Caco-2 (cell line): ENCODE data around the gene TMC5. TPM values are rescaled to one million over a fixed set of nuclear protein-coding genes. Genes with fewer than 3 reads are reported as not detected.

Experiments used
- BruUV-seq: library from RNA; stranded (reverse); fragments of 400-500 nt; replicated peaks from 2 replicates; lab custom pipeline; 2021; lab: Mats Ljungman, UMichigan
- CTCF ChIA-PET: fragments of 300-600 bp; sonication (Branson Sonifier 250); formaldehyde crosslinking; loops from one replicate; lab custom pipeline; 2022; ENCODE audit warnings: antibody characterized with exemption; lab: Charles Lee
- POLR2A ChIA-PET: fragments of 300-600 bp; sonication (Branson Sonifier 250); formaldehyde crosslinking; loops from one replicate; lab custom pipeline; 2022; ENCODE audit warnings: antibody characterized with exemption; lab: Charles Lee
- DNase-seq, 2 experiments: peaks; one replicate each; pipeline versions ENCODE4 v3.0.0 to v3.0.0-alpha.2; 2020 to 2022
- H3K27me3 ChIP-seq: replicated peaks from 2 replicates; pipeline ENCODE4 v1.6.0; 2011; ENCODE audit warnings: low read length; ENCODE audit not compliant: control insufficient read depth, insufficient read depth
- H3K36me3 ChIP-seq: 2 replicates; pipeline ENCODE4 v1.5.1; 2011; ENCODE audit warnings: low read length; ENCODE audit not compliant: control insufficient read depth, insufficient read depth
- H3K4me1 ChIP-seq: fragments of 250-450 bp; sonication (Bioruptor Pico); 2 replicates; pipeline ENCODE4 v1.5.1; 2020; ENCODE audit warnings: mild to moderate bottlenecking
- H3K4me3 ChIP-seq: 2 replicates; pipeline ENCODE4 v1.5.1; 2011; ENCODE audit warnings: low read depth, mild to moderate bottlenecking, control low read depth, low read length
- H3K9me3 ChIP-seq: fragments of 250-450 bp; sonication (Bioruptor Pico); 2 replicates; pipeline ENCODE4 v1.5.1; 2020; ENCODE audit warnings: mild to moderate bottlenecking, moderate library complexity
- H3K27ac Mint-ChIP-seq: one replicate; pipeline ENCODE4 v1.8.0; 2022; ENCODE audit warnings: mixed read lengths; ENCODE audit not compliant: unreplicated experiment
- H3K27me3 Mint-ChIP-seq: one replicate; pipeline ENCODE4 v1.8.0; 2022; ENCODE audit warnings: mixed read lengths; ENCODE audit not compliant: insufficient read depth, unreplicated experiment
- H3K36me3 Mint-ChIP-seq: one replicate; pipeline ENCODE4 v1.8.0; 2022; ENCODE audit warnings: mild to moderate bottlenecking, mixed read lengths; ENCODE audit not compliant: insufficient read depth, unreplicated experiment
- H3K4me1 Mint-ChIP-seq: one replicate; pipeline ENCODE4 v1.8.0; 2022; ENCODE audit warnings: low read depth, mixed read lengths; ENCODE audit not compliant: unreplicated experiment
- H3K4me3 Mint-ChIP-seq: one replicate; pipeline ENCODE4 v1.8.0; 2022; ENCODE audit warnings: mild to moderate bottlenecking, moderate library complexity, mixed read lengths; ENCODE audit not compliant: unreplicated experiment
- H3K9me3 Mint-ChIP-seq: one replicate; pipeline ENCODE4 v1.8.0; 2022; ENCODE audit warnings: mixed read lengths; ENCODE audit not compliant: unreplicated experiment
- CTCF ChIP-seq, 2 experiments: fragments of 200-600 bp in 1 of 2; IDR thresholded peaks; 1 replicate in 1 of 2; 2 replicates in 1 of 2; pipeline versions ENCODE4 v1.5.1 to v1.8.0; 2011 to 2022; ENCODE audit warnings: antibody characterized with exemption in 1 of 2, control low read depth in 1 of 2, inconsistent platforms in 1 of 2, low read depth in 1 of 2, low read length in 1 of 2, mild to moderate bottlenecking in 1 of 2, moderate library complexity in 1 of 2; ENCODE audit not compliant: insufficient read depth in 1 of 2, severe bottlenecking in 1 of 2, unreplicated experiment in 1 of 2
- intact Hi-C: fragments of 100-400 bp; cut with micrococcal nuclease; formaldehyde crosslinking; loops from one replicate; pipeline ENCODE4 v1.10.0; 2022; ENCODE audit not compliant: unreplicated experiment
- total RNA-seq: library from RNA; stranded (reverse); gene quantifications from 2 replicates; pipeline ENCODE4 v1.2.3, GENCODE V29; 2022

The TMC5 gene
- total RNA-seq, 1 experiment from 2014 or later, result 2.3 TPM

GRCh38 chr16:19485611-19486010 is 67.9 kb downstream of the TMC5 start:
- H3K36me3 ChIP-seq, result no peaks in the 10 kb centered on the region
- H3K9me3 Mint-ChIP-seq, result no peaks in the 10 kb centered on the region
- H3K36me3 Mint-ChIP-seq, result no peaks in the 10 kb centered on the region
- CTCF ChIA-PET, result no interaction called here
- no peaks in the 10 kb centered on the region for H3K27me3 Mint-ChIP-seq
- no peak for TF ChIP-seq CTCF (IDR thresholded peaks at IDR 0.05; ENCODE audit: insufficient read depth in 1 of 2, low read depth in 1 of 2, low read length in 1 of 2, severe bottlenecking in 1 of 2, unreplicated experiment in 1 of 2)
- BruUV-seq, result no TSS peak
- no peak for DNase-seq
- H3K27ac Mint-ChIP-seq, result no peak overlapping the region
- H3K4me1 Mint-ChIP-seq, result peaks cover 10% of the 10 kb centered on the region
- no peak overlapping the region for H3K4me3 ChIP-seq
- POLR2A ChIA-PET, result no interaction called here
- H3K4me1 ChIP-seq, result no peaks in the 10 kb centered on the region
- intact Hi-C loops, result no loop called here
- no peaks in the 10 kb centered on the region for H3K9me3 ChIP-seq
- no peaks in the 10 kb centered on the region for H3K27me3 ChIP-seq
- H3K4me3 Mint-ChIP-seq, result no peak overlapping the region

- Histone ChIP-seq H3K27me3 (no peaks in the 10 kb centered on the region), H3K4me1 (no peaks in the 10 kb centered on the region), H3K4me3 (no peak overlapping the region), H3K36me3 (no peaks in the 10 kb centered on the region), H3K9me3 (no peaks in the 10 kb centered on the region)
- Mint-ChIP-seq H3K9me3 (no peaks in the 10 kb centered on the region), H3K36me3 (no peaks in the 10 kb centered on the region), H3K27me3 (no peaks in the 10 kb centered on the region), H3K4me1 (peaks cover 10% of the 10 kb centered on the region), H3K4me3 (no peak overlapping the region), H3K27ac (no peak overlapping the region)
- POLR2A ChIA-PET, result no interaction called here
- no TSS peak for BruUV-seq
- no peak for DNase-seq
- intact Hi-C loops, result no loop called here
- CTCF ChIA-PET, result no interaction called here
- TF ChIP-seq CTCF (IDR thresholded peaks at IDR 0.05; ENCODE audit: insufficient read depth in 1 of 2, low read depth in 1 of 2, low read length in 1 of 2, severe bottlenecking in 1 of 2, unreplicated experiment in 1 of 2), result no peak
Measured at GRCh38 chr16:19486051-19486450, 68.4 kb downstream of the TMC5 start.

- H3K27ac Mint-ChIP-seq, result no peak overlapping the region
- H3K27me3 ChIP-seq, result no peaks in the 10 kb centered on the region
- no peak overlapping the region for H3K4me3 Mint-ChIP-seq
- no peak for TF ChIP-seq CTCF (IDR thresholded peaks at IDR 0.05; ENCODE audit: insufficient read depth in 1 of 2, low read depth in 1 of 2, low read length in 1 of 2, severe bottlenecking in 1 of 2, unreplicated experiment in 1 of 2)
- no peaks in the 10 kb centered on the region for H3K27me3 Mint-ChIP-seq
- no peaks in the 10 kb centered on the region for H3K9me3 ChIP-seq
- no peaks in the 10 kb centered on the region for H3K36me3 Mint-ChIP-seq
- BruUV-seq, result no TSS peak
- H3K4me1 ChIP-seq, result no peaks in the 10 kb centered on the region
- ChIA-PET POLR2A (no interaction called here), CTCF (no interaction called here)
- H3K4me3 ChIP-seq, result no peak overlapping the region
- H3K9me3 Mint-ChIP-seq, result no peaks in the 10 kb centered on the region
- H3K36me3 ChIP-seq, result no peaks in the 10 kb centered on the region
- intact Hi-C loops, result no loop called here
- DNase-seq, result no peak
- peaks cover 10% of the 10 kb centered on the region for H3K4me1 Mint-ChIP-seq
Measured at GRCh38 chr16:19486750-19487325, 69.2 kb downstream of the TMC5 start.
